Vagina (tissue), 2 donors: ENCODE results near the gene FAM20B.

Source experiments
- POLR2A ChIP-seq, 2 donors: fragments of 450-650 bp; IDR thresholded peaks; one replicate each; pipeline ENCODE4 v1.6.1; 2017; ENCODE audit warnings: antibody characterized with exemption in 2 of 2, mild to moderate bottlenecking in 2 of 2, moderate library complexity in 2 of 2
- TF ChIP-seq, protein P1 (sequence below), 3 experiments: fragments of 450-650 bp in 2 of 3; fragments of 200-600 bp in 1 of 3; sonication (generic) in 1 of 3; IDR thresholded peaks; one replicate each; pipeline ENCODE4 v1.5.1; 2017 to 2019; ENCODE audit warnings: antibody characterized with exemption in 3 of 3, mild to moderate bottlenecking in 2 of 3, moderate library complexity in 2 of 3

DNA sequence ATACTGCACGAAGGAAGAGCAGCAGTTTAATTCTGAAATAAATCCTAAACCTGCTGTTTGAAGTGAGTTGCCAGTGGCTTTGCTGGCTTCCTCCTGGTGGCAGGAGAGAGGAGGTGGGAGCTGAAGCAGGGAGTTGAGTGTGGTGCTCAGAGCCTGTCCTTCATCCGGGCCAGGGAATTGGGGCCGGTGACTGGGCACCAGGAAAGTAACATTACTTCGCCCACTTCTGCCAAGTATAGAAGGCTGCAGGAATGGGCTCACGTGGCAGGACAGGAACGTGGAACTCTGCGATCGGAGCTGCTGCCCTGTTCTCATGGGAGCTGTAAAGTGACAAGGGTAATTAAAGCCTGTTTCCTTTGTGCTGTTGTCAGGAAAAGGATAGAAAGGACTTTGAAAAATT lies 64.8 kb downstream of the FAM20B start:
- no peak for TF ChIP-seq POLR2A (IDR thresholded peaks at IDR 0.05)
- TF ChIP-seq, protein P1, sequence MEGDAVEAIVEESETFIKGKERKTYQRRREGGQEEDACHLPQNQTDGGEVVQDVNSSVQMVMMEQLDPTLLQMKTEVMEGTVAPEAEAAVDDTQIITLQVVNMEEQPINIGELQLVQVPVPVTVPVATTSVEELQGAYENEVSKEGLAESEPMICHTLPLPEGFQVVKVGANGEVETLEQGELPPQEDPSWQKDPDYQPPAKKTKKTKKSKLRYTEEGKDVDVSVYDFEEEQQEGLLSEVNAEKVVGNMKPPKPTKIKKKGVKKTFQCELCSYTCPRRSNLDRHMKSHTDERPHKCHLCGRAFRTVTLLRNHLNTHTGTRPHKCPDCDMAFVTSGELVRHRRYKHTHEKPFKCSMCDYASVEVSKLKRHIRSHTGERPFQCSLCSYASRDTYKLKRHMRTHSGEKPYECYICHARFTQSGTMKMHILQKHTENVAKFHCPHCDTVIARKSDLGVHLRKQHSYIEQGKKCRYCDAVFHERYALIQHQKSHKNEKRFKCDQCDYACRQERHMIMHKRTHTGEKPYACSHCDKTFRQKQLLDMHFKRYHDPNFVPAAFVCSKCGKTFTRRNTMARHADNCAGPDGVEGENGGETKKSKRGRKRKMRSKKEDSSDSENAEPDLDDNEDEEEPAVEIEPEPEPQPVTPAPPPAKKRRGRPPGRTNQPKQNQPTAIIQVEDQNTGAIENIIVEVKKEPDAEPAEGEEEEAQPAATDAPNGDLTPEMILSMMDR (IDR thresholded peaks at IDR 0.05), result no peak
